HepG2 (cell line): Measurements from ENCODE around the gene SP7. TPM values are rescaled to one million over a fixed set of nuclear protein-coding genes. Genes with fewer than 3 reads are reported as not detected.
A peak's percentile ranks its signal among the peaks of the same experiment; 100 is the strongest.

Experiments used
- ARID2 ChIP-seq: sonication (generic); formaldehyde crosslinking; IDR thresholded peaks from 2 replicates; pipeline ENCODE4 v1.8.1; 2022; ENCODE audit warnings: mild to moderate bottlenecking, missing genetic modification reagents, borderline replicate concordance
- ARNT ChIP-seq: fragments of 450-650 bp; IDR thresholded peaks from 2 replicates; pipeline ENCODE4 v1.6.1; 2017
- CHCHD3 ChIP-seq: sonication (generic); formaldehyde crosslinking; IDR thresholded peaks from 2 replicates; pipeline ENCODE4 v1.8.0; 2022; ENCODE audit warnings: mild to moderate bottlenecking, missing genetic modification reagents, moderate library complexity
- CREB3 ChIP-seq: sonication (generic); formaldehyde crosslinking; IDR thresholded peaks from 2 replicates; pipeline ENCODE4 v1.5.0; 2020; ENCODE audit warnings: missing genetic modification reagents
- GABPA ChIP-seq, 2 experiments: IDR thresholded peaks; 2 replicates each; pipeline ENCODE4 v1.6.1; 2011 to 2016; ENCODE audit warnings: low read depth in 2 of 2, low read length in 1 of 2, missing biosample characterization in 1 of 2, missing genetic modification characterization in 1 of 2
- HCFC1 ChIP-seq: fragments of 150-350 bp; IDR thresholded peaks from 2 replicates; pipeline ENCODE4 v1.6.1; 2014; ENCODE audit warnings: low read depth, low read length
- HIVEP1 ChIP-seq: sonication (generic); formaldehyde crosslinking; IDR thresholded peaks from 2 replicates; pipeline ENCODE4 v1.4.0; 2020; ENCODE audit warnings: mild to moderate bottlenecking, missing genetic modification reagents
- HMG20B ChIP-seq: conservative IDR thresholded peaks from 2 replicates; pipeline ENCODE4 v1.6.1; 2016; ENCODE audit warnings: missing genetic modification reagents, missing compliant biosample characterization
- KDM2A ChIP-seq: sonication (generic); formaldehyde crosslinking; IDR thresholded peaks from 2 replicates; pipeline ENCODE4 v1.4.0; 2020; ENCODE audit warnings: low read depth, missing genetic modification reagents, borderline replicate concordance
- KDM5A ChIP-seq: fragments of 200-600 bp; sonication (generic); IDR thresholded peaks from 2 replicates; pipeline ENCODE4 v1.7.0; 2018; ENCODE audit warnings: antibody characterized with exemption, mild to moderate bottlenecking, low read length, borderline replicate concordance
- MIER2 ChIP-seq: IDR thresholded peaks from 2 replicates; pipeline ENCODE4 v1.6.1; 2016; ENCODE audit warnings: missing biosample characterization, missing genetic modification reagents
- MYNN ChIP-seq: sonication (generic); formaldehyde crosslinking; IDR thresholded peaks from 2 replicates; pipeline ENCODE4 v1.4.0; 2020; ENCODE audit warnings: mild to moderate bottlenecking, low read depth, missing genetic modification reagents
- NBN ChIP-seq: fragments of 450-650 bp; conservative IDR thresholded peaks from 2 replicates; pipeline ENCODE4 v1.6.1; 2017
- NKX3-1 ChIP-seq: sonication (generic); formaldehyde crosslinking; IDR thresholded peaks from 2 replicates; pipeline ENCODE4 v1.5.0; 2020; ENCODE audit warnings: missing genetic modification reagents
- NRL ChIP-seq: sonication (generic); formaldehyde crosslinking; IDR thresholded peaks from 2 replicates; pipeline ENCODE4 v1.5.0; 2020; ENCODE audit warnings: missing genetic modification reagents, mild to moderate bottlenecking, moderate library complexity, borderline replicate concordance
- PHF5A ChIP-seq: IDR thresholded peaks from one replicate; pipeline ENCODE4 v1.6.1; 2018; ENCODE audit warnings: low read depth, missing genetic modification reagents; ENCODE audit not compliant: unreplicated experiment
- RFX3 ChIP-seq: IDR thresholded peaks from 2 replicates; pipeline ENCODE4 v1.6.1; 2016; ENCODE audit warnings: missing biosample characterization, missing genetic modification reagents
- SPEN ChIP-seq: sonication (generic); formaldehyde crosslinking; IDR thresholded peaks from 2 replicates; pipeline ENCODE4 v1.5.1; 2020; ENCODE audit warnings: low read depth, mild to moderate bottlenecking, missing genetic modification reagents
- WIZ ChIP-seq: sonication (generic); formaldehyde crosslinking; IDR thresholded peaks from 2 replicates; pipeline ENCODE4 v1.5.1; 2020; ENCODE audit warnings: mild to moderate bottlenecking, missing genetic modification reagents
- XRCC5 ChIP-seq: fragments of 200-400 bp; formaldehyde crosslinking; optimal IDR thresholded peaks from 2 replicates; pipeline ENCODE3; 2017; ENCODE audit warnings: mild to moderate bottlenecking, low read length
- YEATS2 ChIP-seq: sonication (generic); formaldehyde crosslinking; IDR thresholded peaks from 2 replicates; pipeline ENCODE4 v1.4.0; 2020; ENCODE audit warnings: missing genetic modification reagents, borderline replicate concordance
- ZNF616 ChIP-seq: sonication (generic); formaldehyde crosslinking; IDR thresholded peaks from 2 replicates; pipeline ENCODE4 v1.5.0; 2020; ENCODE audit warnings: low read depth, mild to moderate bottlenecking, missing genetic modification reagents
- ZNF644 ChIP-seq: IDR thresholded peaks from 2 replicates; pipeline ENCODE4 v1.6.1; 2016; ENCODE audit warnings: low read depth
- ZNF883 ChIP-seq: sonication (generic); formaldehyde crosslinking; IDR thresholded peaks from 2 replicates; pipeline ENCODE4 v1.5.1; 2020; ENCODE audit warnings: mild to moderate bottlenecking, missing genetic modification reagents; ENCODE audit errors: not compliant biosample characterization
- ZNF891 ChIP-seq: sonication (generic); formaldehyde crosslinking; IDR thresholded peaks from 2 replicates; pipeline ENCODE4 v1.5.0; 2020; ENCODE audit warnings: mild to moderate bottlenecking, missing genetic modification reagents
- polyA plus RNA-seq, 8 experiments: library from polyadenylated mRNA; depleted of rRNA in 3 of 8; stranded (reverse) in 7 of 8; unstranded in 1 of 8; fragments of >200 nt; fragmentation: Illumina TruSeq in 4 of 8; extraction: Trizol in 4 of 8; gene quantifications; 2 replicates each; pipeline versions ENCODE4 v1.2.1 to v1.2.3, GENCODE V29; 2011 to 2016; ENCODE audit warnings: low read depth in 4 of 8, missing spikeins in 1 of 8, mixed read lengths in 1 of 8; ENCODE audit not compliant: insufficient read depth in 1 of 8
- total RNA-seq, 5 experiments: library from RNA; depleted of rRNA; stranded (reverse); fragments of >200 nt; fragmentation: Illumina TruSeq; extraction: Trizol; gene quantifications; 2 replicates each; pipeline ENCODE4 v1.2.3, GENCODE V29; 2016; ENCODE audit warnings: low read depth in 1 of 5
- TF ChIP-seq, protein P1 (sequence below): sonication (generic); formaldehyde crosslinking; IDR thresholded peaks from 2 replicates; pipeline ENCODE4; 2020; ENCODE audit warnings: missing genetic modification reagents, mild to moderate bottlenecking, borderline replicate concordance
- TF ChIP-seq, protein P2 (sequence below): sonication (generic); formaldehyde crosslinking; IDR thresholded peaks from 2 replicates; pipeline ENCODE4 v1.4.0; 2020; ENCODE audit warnings: missing genetic modification reagents

The SP7 gene
- total and polyA plus RNA-seq, 2 of the 13 experiments (the other 11 are each of a cell fraction or from before 2014, with no cell fraction given): not detected

- no peak for TF ChIP-seq RFX3 (CRISPR knock-in tag)
- TF ChIP-seq, protein P1, sequence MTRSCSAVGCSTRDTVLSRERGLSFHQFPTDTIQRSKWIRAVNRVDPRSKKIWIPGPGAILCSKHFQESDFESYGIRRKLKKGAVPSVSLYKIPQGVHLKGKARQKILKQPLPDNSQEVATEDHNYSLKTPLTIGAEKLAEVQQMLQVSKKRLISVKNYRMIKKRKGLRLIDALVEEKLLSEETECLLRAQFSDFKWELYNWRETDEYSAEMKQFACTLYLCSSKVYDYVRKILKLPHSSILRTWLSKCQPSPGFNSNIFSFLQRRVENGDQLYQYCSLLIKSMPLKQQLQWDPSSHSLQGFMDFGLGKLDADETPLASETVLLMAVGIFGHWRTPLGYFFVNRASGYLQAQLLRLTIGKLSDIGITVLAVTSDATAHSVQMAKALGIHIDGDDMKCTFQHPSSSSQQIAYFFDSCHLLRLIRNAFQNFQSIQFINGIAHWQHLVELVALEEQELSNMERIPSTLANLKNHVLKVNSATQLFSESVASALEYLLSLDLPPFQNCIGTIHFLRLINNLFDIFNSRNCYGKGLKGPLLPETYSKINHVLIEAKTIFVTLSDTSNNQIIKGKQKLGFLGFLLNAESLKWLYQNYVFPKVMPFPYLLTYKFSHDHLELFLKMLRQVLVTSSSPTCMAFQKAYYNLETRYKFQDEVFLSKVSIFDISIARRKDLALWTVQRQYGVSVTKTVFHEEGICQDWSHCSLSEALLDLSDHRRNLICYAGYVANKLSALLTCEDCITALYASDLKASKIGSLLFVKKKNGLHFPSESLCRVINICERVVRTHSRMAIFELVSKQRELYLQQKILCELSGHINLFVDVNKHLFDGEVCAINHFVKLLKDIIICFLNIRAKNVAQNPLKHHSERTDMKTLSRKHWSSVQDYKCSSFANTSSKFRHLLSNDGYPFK: no peak
- no peak for TF ChIP-seq YEATS2
- TF ChIP-seq KDM2A (CRISPR knock-in tag): peak; percentile 54
- no peak for TF ChIP-seq ZNF891 (CRISPR knock-in tag)
- TF ChIP-seq NRL (CRISPR knock-in tag): no peak
- TF ChIP-seq HCFC1: no peak
- no peak for TF ChIP-seq ZNF644 (CRISPR knock-in tag)
- no peak for TF ChIP-seq ARNT
- no peak for TF ChIP-seq KDM5A
- TF ChIP-seq PHF5A (CRISPR knock-in tag): no peak
- TF ChIP-seq WIZ (CRISPR knock-in tag): no peak
- TF ChIP-seq ZNF616: no peak
- no peak for TF ChIP-seq NKX3-1
- no peak for TF ChIP-seq NBN
- TF ChIP-seq ZNF883: no peak
- no peak for TF ChIP-seq HIVEP1 (CRISPR knock-in tag)
- no peak for TF ChIP-seq HMG20B (CRISPR knock-in tag)
- no peak for TF ChIP-seq CREB3 (CRISPR knock-in tag)
- TF ChIP-seq, protein P2, sequence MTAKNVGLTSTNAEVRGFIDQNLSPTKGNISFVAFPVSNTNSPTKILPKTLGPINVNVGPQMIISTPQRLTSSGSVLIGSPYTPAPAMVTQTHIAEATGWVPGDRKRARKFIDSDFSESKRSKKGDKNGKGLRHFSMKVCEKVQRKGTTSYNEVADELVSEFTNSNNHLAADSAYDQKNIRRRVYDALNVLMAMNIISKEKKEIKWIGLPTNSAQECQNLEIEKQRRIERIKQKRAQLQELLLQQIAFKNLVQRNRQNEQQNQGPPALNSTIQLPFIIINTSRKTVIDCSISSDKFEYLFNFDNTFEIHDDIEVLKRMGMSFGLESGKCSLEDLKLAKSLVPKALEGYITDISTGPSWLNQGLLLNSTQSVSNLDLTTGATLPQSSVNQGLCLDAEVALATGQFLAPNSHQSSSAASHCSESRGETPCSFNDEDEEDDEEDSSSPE: no peak
- no peak for TF ChIP-seq GABPA (IDR thresholded peaks at IDR 0.05; ENCODE audit: low read depth, low read length)
- TF ChIP-seq GABPA (CRISPR knock-in tag; IDR thresholded peaks at IDR 0.05; ENCODE audit: low read depth): no peak
- TF ChIP-seq ARID2 (CRISPR knock-in tag): no peak
- TF ChIP-seq CHCHD3 (CRISPR knock-in tag): no peak
- TF ChIP-seq MYNN (CRISPR knock-in tag): 0 out of 2 replicates have a peak, but pooled peaks have one; percentile 45
- TF ChIP-seq SPEN (CRISPR knock-in tag): no peak
- TF ChIP-seq XRCC5: peak; percentile 16
- peak; percentile 50; the same call in 1 of the 2 replicates for TF ChIP-seq MIER2 (CRISPR knock-in tag)
Observed at GRCh38 chr12:53352331-53353256, 16.4 kb upstream of the SP7 start (continued).
